WI38 (cell line): Measurements from ENCODE around the gene ZMIZ1.

Experiments used
- H3K4me3 ChIP-seq: 2 replicates; pipeline ENCODE4 v1.5.1; 2011; ENCODE audit warnings: low read depth, mild to moderate bottlenecking, control low read depth, low read length
- TF ChIP-seq, protein P1 (sequence below): IDR thresholded peaks from 2 replicates; pipeline ENCODE4 v1.5.1; 2012; ENCODE audit warnings: low read depth, mild to moderate bottlenecking, control low read depth, low read length

ZMIZ1 gene

GRCh38 chr10:79079490-79080355, 11.0 kb downstream of the ZMIZ1 start:
- H3K4me3 ChIP-seq, result no peak overlapping the region
- TF ChIP-seq, protein P1, sequence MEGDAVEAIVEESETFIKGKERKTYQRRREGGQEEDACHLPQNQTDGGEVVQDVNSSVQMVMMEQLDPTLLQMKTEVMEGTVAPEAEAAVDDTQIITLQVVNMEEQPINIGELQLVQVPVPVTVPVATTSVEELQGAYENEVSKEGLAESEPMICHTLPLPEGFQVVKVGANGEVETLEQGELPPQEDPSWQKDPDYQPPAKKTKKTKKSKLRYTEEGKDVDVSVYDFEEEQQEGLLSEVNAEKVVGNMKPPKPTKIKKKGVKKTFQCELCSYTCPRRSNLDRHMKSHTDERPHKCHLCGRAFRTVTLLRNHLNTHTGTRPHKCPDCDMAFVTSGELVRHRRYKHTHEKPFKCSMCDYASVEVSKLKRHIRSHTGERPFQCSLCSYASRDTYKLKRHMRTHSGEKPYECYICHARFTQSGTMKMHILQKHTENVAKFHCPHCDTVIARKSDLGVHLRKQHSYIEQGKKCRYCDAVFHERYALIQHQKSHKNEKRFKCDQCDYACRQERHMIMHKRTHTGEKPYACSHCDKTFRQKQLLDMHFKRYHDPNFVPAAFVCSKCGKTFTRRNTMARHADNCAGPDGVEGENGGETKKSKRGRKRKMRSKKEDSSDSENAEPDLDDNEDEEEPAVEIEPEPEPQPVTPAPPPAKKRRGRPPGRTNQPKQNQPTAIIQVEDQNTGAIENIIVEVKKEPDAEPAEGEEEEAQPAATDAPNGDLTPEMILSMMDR, result no peak

- H3K4me3 ChIP-seq, result no peak overlapping the region
- TF ChIP-seq, protein P1, result no peak
Observed at GRCh38 chr10:79081353-79082034, 12.7 kb downstream of the ZMIZ1 start.

DNA sequence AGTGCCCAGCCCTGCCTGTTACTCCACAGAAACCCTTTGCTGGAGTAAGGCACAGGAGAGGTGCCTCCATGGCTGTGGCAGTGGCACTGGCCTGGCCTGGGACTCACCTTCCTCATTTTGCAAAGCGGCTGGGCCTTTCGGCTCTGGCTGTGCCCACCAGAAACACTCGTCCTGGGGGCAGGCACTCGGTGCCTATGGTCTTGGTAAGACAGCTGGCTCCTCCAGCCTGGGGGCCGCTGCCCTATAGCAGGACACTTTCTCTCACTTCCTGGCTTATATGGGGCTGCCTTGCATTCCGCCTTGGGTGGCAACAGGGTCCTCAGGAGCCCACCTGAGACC, 13.2 kb downstream of the ZMIZ1 start:
- H3K4me3 ChIP-seq, result no peak overlapping the region
- TF ChIP-seq, protein P1, result no peak

DNA sequence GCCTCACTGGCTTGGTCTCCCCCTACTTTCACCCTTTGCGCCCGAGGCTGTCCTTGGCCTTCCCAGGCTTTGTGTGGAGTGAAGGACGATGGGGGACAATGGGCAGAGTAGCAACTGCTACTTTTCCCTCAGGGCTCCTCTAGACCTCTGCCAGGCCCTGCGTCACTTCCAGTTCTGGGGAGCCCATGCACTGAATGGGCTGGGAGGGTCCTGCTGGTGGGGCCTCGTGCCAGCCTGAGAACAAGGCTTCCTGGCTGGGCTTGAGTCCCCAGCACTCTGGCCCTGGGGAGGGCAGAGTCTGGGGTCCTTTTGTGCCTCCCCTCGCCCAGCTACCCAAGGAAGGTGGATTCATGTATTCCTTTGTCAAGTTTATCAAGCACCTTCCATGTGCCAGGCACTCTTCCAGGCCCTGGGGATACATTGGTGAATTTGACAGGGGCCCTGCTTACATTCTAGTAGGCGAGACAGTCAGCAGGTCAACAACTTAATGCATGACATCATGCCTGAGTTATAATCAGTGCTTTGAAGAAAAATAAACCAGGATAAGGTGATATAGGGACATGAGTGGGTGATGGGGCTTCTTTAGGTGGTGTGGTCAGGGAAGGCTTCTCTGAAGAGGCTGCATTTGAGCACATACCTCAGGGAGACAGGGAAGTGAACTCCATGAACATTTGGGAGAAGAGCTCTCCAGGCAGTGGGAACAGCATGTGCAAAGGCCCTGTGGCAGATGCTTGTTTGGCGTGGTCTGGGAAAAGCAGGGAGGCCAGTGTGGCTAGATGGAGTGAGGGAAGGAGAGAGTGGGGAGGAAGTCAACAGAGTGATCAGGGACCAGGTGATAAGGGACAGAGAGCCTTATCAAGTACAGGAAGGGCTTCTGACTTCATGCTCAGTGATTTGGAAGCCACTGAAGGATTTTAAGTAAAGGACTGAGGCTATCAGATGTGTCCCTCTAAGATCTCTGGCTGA, 14.1 kb downstream of the ZMIZ1 start:
- TF ChIP-seq, protein P1, result no peak
- H3K4me3 ChIP-seq, result no peak overlapping the region

GRCh38 chr10:79084012-79084971, 15.5 kb downstream of the ZMIZ1 start:
- H3K4me3 ChIP-seq, result no peak overlapping the region
- TF ChIP-seq, protein P1, result no peak

- TF ChIP-seq, protein P1, result no peak
Observed at GRCh38 chr10:79084972-79085597, 16.3 kb downstream of the ZMIZ1 start.

More at GRCh38 chr10:79084972-79085597, 16.3 kb downstream of the ZMIZ1 start:
- H3K4me3 ChIP-seq, result no peak overlapping the region
